Stimulated activated CD4-positive, alpha-beta T cell treated with anti-CD3 and anti-CD28 coated beads, Interleukin-2, amount 100 ng/mL, for 48 hours (primary cell): Measurements from ENCODE around the gene CRY1.
"Not testable (repeated sequence)": the region's sequence is repeated elsewhere in the genome, so short reads cannot be mapped to it uniquely, and the experiment has no call there.

Source experiments
- DNase-seq, 2 donors: peaks; one replicate each; pipeline ENCODE4 v3.0.0-alpha.2; 2020

Gene CRY1

DNA sequence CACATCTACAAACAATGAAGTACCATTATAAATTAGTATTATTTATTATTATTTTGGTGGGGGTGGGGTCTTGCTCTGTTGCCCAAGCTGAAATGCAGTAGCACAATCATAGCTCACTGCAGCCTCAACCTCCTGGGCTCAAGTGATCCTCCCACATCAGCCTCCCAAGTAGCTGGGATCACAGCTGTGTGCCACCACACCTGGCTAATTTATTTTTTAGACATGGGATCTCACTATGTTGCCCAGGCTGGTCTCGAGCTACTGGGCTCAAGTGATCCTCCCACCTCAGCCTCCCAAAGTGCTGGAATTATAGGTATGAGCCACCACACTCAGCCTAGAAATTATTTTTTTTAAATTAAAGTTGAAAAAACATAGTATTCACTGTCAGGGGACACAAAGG lies 15.0 kb upstream of the CRY1 start:
- DNase-seq, result not testable (repeated sequence)

DNA sequence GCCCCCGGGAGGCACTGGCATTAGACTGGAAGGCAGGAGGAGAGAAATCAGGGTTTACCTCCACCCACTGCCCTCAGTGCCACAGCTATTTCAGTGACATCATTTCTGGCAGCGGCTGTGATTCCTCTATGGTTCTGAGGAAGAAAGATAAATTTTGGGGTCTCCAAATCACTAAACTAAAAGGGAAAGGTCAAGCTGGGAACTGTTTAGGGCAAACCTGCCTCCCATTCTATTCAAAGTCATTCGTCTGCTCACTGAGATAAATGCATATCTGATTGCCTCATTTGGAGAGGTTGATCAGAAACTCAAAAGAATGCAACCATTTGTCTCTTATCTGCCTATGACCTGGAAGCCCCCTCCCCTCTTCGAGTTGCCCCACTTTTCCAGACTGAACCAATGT lies 14.0 kb upstream of the CRY1 start:
- DNase-seq, result no peak

DNA sequence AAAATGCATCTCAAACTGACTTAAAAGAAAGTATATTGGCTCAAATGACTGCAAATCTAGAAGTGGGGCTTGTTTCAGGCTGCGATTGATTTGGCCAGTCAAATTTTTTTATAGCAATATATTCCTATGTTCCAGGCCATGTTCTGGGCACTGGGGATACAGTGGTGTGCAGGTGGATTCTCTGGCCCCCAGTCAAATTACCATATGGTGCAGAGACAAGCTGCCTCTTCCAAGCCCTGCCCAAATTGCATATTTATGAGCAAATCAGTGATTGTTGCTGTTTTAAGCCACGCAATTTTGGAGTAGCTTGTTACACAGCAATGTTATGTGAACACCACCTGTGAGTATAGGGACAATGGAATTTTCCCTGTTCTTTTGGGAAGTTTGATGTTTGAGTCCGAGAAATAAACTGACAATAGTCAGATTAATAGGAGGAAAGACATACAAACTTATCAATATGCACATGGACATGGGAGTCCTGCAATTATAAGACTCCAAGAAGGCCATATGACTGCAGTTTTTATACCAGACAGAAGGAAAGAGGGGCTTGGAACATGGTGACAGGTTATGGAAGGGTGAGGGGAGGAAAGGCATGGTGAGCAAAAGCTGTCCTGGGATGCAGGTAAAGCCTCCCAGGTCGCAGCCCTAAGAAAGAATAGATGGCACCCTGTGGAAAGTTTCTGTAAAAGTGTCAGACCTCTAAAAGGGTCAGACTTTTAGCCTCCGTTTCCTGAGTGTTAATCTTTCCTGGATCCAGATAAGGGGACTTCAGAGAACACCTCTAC lies 13.1 kb upstream of the CRY1 start:
- DNase-seq, result no peak

DNA sequence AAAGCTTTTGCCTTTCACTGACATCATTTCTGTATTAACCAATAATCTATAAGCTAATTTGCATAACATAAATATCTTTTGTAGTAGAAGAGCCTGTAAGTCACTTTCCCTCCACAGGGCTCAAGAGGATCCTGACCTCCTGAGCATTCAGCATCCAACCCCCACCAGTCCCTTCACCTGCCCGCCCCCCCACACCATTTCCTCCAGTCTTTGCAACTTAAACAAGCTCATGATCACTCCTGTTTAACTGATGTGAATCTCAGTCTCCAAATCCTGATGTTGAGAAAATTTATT lies 12.0 kb upstream of the CRY1 start:
- DNase-seq, result no peak

DNA sequence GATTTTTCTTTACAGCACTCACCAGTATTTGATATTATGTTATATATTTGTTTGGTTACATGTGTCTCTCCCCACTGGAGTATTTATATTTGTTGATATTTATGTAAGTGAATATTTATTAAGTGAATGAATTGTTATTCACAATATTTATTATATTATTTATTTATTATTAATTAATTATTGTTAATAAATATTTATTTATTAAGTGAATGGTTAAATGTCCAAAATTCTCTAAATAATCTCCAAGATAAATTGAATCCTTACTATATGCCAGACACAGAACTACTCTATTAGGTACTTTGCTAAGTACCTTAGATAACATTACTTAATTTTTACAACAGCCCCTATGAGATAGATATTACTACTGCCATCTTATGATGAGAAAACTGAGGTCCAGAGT lies 10.2 kb upstream of the CRY1 start:
- DNase-seq, result no peak

DNA sequence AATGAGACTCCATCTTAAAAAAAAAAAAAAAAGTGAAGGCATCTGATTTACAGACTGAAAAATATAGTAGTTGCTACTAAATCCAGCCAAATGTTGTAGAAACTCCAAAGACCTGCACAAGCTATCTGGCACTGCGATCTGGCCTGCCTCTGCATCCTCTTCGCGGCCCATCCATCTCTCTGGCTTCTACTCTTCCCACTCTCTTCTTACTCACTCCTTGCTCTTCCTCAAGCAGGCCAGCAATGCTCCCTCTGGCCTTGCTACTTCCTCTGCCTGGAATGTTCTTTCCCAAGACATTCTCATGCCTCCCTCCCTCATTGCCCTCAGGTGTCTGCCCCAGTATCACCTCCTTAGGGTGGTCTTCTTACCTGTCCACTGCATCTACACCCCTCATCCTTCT lies 9.7 kb upstream of the CRY1 start:
- DNase-seq, result no peak

DNA sequence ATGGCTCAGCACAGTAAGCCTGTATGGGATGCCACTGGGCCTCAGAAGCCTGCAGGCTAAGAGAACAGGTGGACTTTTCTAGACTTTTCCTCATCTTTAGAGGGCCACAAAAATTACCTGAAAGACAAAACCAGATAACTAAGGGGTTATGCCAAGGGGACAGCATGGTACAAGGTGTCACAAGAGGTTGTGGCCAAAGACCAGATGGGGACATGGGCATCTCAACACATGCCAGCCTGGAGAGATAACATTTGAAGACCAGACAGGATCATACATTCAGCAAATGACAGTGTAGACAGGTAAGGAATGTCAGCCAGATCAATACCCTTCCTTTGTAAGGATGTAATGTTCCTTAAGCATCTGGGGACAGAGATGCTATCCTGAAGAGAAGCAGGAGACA lies 8.9 kb upstream of the CRY1 start:
- no peak for DNase-seq

DNA sequence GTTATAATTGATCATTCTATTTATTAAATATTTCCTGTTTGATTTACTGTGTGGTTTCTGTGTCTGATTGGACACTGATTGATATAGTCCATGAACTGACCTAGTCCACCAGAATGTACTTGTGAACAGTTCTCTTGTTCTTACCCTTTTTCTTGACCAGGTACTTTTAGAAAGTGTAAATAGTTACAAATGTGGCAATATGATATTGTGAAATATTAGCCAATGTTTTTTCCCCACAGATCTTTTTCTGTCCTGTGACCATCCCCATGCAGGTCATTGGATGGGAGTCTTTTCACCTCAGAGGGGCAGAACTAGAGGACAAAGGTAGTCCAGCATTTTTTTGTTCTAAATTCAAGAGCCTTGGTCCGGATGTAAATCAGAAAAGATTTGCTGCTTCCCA lies 8.3 kb upstream of the CRY1 start:
- no peak for DNase-seq

DNA sequence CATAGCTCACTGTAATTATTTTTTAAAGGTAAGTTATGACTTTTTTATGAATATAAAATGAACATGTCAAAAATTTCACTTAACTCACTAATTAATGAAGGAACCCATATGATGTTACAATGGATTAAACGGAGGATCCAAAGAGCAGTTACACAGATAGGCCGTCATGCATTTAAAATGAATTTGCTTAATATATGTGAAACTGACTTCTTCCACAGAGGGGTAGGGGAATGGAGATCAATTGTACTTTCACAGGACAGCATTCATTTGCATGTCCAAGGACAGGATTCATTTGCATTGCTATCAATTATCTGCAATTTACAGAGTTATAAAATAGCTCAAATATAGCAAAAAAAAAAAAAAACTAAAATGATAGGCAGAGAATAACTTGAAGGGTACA lies 6.6 kb upstream of the CRY1 start:
- DNase-seq, result no peak

DNA sequence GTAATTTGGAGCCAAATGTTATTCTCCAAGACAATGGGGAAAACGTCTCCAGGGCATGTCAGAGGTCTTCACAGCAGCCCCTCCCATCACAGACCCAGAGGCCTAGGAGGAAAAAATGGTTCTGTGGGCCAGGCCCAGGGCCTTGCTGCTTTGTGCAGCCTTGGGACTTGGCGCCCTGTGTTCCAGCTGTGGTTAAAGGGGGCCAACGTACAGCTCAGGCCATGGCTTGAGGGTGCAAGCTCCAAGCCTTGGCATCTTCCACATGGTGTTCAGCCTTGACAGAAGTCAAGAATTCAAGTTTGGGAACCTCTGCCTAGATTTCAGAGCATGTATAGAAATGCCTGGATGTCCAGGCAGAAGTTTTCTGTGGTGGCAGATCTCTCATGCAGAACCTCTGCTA lies 3.2 kb upstream of the CRY1 start:
- no peak for DNase-seq

DNA sequence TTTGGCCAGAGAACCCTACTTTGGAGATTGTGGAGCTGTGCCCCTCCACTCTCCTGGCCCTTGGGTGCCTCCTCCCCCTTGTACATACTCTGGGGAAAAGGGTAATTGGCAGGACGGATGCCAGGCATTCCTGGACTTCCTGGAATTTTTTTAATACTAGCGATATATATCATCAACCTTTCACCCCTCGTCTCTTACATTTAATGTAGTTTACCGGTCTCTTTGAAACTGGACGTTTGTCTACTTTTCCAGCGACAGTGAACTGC lies 767 bp upstream of the CRY1 start:
- no peak for DNase-seq

DNA sequence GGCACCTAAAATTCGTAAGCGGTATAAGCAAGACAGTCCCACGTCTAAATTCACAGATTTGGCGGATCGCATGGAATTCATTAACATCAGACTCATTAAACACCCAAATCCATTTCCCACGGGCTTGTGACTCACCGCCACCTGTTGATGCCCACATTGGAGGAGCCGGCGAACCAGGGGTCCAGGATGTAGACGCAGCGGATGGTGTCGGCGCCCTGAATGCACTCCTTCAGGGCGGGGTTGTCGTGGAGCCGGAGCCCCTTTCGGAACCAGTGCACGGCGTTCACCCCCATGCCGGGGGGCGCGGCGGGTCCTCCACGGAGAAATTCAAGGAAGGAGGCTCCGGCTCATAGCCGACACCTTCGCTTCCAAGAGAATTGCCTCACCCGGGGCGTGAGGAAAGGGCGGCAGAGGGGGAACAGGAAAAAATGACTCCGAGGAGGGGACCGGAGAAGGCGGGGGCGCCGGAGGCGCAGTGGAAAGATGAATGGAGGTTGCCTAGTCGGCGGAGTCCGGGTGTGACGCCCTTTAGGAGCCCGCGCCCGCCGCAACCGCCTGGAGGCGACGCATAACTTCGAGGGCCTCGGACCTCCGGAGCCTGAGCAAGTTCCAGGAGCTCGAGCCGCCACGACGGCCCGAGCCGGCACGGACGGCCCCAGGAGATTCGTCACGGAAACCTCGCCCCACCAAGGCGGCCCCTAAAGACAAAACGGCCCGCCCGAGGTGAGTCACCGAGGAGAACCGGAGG lies 506 bp downstream of the CRY1 start:
- peak; percentile 50 to 55 for DNase-seq

DNA sequence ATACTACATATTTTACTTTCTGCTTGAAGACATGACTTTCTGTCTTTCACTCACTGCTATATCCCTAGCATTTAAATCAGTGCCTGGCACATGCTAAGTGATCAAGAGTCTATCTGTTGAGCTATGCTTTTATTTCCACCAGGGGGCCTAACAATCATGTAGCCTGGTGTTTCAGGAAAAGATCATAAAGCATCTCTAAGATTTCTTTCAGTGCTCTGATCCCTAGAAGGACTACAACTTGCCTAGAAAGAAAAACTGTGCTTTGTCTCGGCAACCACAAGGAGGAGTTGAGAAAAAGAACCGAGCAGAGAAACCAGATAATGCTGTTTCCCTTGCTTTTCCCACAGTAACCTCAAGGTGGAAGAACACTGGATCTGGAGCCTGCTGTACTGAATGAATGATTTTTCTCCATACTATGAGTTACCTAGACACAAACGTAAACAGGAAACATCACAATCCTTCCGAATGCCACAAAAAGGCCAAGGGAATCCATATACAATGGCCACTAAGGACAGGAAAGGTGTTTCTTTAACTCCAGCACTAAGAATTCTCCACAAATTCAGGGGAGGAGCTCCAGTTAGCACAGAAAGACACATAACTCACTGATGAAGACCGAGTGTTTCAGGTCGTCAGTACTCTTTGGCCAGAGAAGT lies 1.2 kb downstream of the CRY1 start:
- DNase-seq, result peak in 1 of 2 donors; percentile 20

DNA sequence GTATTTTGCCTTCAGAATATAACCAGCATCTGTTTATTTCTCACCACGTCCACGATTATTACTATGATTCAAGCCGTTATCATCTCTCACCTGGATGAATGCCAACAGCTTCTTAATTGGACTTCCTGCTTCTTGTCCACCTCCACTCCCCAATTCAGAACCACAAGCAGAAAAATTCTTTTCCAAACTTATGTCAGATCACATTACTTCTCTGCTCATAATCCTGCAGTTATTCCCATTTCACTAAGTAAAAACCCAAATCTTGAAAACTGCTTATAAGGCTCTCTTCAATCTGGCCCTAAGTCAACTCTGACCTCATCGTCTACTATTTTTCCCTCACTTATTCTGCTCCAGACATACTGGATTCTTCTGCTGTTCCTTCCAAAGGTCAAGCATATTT lies 2.0 kb downstream of the CRY1 start:
- no peak for DNase-seq

DNA sequence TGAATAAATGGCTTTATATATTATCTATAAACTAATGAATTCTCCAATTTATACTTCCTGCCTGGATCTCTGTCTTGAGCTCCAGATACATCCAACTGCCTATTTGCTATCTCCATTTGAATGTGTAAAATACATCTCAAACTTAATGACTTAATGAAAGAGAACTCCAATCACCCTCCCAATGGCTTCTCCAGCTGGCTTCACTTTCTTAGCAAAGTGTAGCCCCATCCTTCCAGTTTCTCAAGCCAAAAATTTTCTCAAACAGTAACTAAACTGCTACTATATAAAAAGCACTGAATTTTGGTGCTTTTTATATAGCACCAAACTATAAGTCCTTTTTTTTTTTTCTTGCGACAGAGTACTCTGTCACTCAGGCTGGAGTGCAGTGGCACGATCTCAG lies 2.6 kb downstream of the CRY1 start:
- no peak for DNase-seq

DNA sequence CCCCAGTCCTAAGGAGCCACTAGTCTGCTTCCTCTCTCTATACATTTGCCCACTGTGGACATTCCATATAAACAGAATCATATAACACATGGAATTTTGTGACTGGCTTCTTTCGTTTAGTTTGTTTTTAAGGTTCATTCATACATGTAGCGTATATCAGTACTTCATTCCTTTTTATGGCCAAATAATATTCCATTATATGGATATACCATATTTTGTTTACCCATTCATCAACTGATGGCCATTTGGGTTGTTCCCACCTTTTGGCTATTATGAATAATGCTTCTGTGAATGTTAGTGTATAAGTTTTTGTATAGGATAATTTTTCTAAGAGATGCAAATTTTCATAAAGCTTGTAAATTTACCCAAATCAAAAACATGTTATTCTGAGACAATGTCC lies 4.4 kb downstream of the CRY1 start:
- DNase-seq, result no peak

DNA sequence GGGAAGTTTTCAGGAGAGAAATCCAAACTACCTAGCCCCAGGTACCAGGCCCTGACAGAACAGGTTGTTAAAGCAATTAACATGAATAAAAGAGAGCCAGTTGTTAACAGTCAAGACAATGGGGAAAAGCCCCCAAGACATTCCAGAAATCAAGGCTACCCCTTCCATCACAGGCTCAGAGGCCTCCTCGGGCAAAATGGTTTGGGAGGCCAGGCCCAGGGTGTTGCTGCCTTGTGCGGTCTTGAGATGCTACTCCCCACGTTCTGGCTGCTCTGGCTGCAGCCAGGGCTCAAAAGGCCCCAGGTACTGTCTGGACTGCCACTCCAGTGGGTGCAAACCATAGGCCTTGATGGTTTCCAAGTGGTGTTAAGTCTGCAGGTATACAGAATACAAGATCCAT lies 7.0 kb downstream of the CRY1 start:
- DNase-seq, result no peak

DNA sequence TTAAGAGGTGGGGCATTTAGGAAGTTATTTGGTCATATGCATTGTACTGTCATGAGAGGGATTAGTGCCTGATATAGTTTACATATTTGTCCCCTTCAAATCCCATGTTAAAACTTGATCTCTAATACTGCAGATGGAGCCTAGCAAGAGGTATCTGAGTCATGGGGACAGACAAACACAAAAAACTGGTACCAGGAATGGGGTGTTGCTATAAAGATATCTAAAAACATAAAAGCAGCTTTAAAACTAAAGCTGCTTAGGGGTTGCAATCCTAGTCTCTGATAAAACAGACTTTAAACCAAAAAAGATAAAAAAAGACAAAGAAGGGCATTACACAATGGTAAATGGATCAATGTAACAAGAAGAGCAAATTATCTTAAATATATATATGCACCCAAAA lies 11.6 kb downstream of the CRY1 start:
- no peak for DNase-seq

DNA sequence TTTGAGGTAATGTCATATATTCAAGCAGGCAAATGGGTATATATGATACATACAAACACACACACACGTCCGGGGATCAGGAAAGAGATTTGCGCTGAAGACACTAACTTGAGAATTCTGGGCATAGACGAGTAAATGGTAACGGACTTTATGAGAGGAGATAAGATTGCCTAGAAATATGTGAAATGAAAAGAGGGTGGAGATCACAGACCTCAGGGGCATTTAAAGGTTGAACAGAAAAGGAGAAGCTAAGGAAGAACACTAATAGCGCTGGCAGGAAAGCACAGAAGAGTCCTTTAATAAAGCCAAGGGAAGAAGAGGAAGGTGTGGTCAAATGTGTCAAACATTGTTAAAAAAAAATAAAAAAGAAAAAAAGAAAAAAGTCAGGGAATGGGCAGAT lies 13.1 kb downstream of the CRY1 start:
- DNase-seq, result no peak

DNA sequence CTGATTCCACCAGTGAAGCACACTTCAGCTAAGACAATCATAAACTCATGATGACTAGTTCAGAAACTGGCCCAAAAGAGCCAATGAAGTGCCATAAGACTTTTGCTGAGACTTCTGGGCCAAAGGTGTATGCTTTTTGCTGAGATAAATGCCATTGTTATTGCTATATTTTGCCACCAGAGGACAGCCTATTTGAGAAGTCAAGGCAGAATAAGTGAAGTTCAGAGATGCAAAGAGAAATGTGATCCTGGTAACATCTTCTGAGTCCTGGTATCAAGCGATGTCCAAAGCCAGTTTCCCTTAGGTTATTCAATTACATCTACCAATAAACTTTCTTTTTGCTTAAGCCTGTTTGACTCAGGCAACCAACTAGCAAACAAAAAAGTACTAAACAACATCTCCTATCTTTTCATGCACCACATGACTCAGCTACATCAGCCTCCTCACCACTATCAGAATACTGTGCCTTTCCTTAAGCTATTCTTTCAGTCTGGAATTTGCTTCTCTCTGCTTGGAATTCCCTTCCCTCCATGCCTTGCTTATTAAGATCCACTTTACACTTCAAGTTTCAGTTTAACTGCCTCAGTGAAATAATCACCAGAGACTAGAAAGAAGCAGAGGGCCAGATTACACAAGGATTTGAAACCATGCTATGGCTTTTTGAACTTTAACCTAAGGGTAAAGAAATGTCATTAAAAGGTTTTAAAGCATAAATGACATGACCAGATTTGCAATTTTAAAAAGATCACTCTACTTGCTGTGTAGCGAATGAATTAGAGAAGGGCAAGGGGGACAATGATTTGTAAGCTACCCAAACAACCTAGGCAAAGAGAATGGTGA lies 14.0 kb downstream of the CRY1 start:
- DNase-seq, result no peak

DNA sequence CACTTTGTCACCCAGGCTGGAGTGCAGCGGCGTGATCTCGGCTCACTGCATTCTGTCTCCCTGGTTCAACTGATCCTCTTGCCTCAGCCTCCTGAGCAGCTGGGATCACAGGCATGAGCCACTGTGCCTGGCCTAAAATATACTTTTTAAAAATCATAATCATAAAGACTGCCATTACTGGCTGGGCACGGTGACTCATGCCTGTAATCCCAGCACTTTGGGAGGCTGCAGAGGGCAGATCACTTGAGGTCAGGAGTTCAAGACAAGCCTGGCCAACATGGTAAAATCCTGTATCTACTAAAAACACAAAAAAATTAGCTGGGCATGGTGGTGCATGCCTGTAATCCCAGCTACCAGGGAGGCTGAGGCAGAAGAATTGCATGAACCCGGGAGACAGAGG lies 20.1 kb downstream of the CRY1 start:
- not testable (repeated sequence) for DNase-seq

DNA sequence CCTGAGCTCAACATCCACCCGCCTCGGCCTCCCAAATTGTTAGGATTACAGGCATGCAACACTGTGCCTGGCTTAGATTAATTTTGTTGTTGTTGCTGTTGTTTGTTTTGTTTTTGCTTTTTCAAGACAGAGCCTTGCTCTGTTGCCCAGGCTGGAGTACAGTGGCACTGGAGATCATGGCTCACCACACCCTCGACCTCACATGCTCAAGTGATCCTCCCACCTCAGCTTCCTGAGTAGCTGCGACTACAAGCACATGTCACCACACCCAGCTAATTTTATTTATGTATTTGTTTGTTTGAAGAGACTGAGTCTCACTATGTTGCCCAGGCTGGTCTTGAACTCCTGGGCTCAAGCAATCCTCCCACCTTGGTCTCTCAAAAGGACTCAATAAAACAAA lies 26.7 kb downstream of the CRY1 start:
- no peak for DNase-seq

DNA sequence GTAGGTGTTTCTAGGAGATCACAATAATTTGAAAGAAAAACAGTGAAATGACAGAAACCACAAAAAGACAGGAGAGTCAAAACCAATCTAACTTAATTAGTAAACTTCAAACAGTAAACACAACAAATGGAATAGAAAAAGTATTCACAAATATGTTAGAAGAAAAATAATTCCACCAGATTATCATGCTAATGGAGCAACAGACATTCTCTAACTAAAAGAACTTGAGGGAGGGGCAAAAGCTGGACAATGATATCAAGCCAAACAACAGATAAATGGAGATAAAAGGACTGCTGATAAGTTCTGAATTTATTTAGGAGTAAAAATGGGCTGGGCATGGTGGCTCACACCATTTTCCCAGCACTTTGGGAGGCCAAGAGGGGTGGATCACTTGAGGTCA lies 28.7 kb downstream of the CRY1 start:
- DNase-seq, result no peak

DNA sequence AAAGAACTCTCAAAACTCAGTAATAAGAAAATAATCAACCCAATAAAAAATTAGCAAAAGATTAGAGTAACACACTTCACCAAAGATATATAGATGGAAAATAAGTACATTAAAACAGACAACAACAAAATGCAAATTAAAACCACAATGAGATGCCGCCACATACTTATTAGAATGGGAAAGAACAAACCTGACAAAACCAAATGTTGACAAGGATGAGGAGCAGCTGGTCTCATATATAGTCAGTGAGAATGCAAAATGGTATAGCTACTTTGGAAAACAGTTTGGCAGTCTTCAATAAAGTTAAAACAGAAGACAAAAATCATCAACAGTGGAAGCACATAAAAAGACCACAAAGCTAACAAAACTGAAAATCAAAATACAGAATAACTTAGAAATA lies 29.1 kb downstream of the CRY1 start:
- DNase-seq, result no peak
